Fibroblast of lung (primary cell): Measurements from ENCODE around the gene TANC1. TPM values are rescaled to one million over a fixed set of nuclear protein-coding genes. Genes with fewer than 3 reads are reported as not detected.

Source experiments
- DNase-seq, 2 donors: peaks; one replicate each; pipeline versions ENCODE4 v3.0.0 to v3.0.0-alpha.2; 2010; ENCODE audit warnings: low read depth in 2 of 2
- H2AFZ ChIP-seq: 2 replicates; pipeline ENCODE4 v1.5.1; 2012; ENCODE audit warnings: low read length, control low read depth, inconsistent platforms
- H3K27ac ChIP-seq: 2 replicates; pipeline ENCODE4 v1.5.1; 2011; ENCODE audit warnings: low read length, control low read depth; ENCODE audit not compliant: insufficient read depth
- H3K27me3 ChIP-seq: 2 replicates; pipeline ENCODE4 v1.5.1; 2011; ENCODE audit warnings: mild to moderate bottlenecking, low read length; ENCODE audit not compliant: control insufficient read depth, insufficient read depth
- H3K36me3 ChIP-seq: 2 replicates; pipeline ENCODE4 v1.5.1; 2011; ENCODE audit warnings: low read length; ENCODE audit not compliant: control insufficient read depth, insufficient read depth
- H3K4me1 ChIP-seq: 2 replicates; pipeline ENCODE4 v1.5.1; 2011; ENCODE audit warnings: low read length; ENCODE audit not compliant: control insufficient read depth, insufficient read depth; ENCODE audit errors: extremely low read depth
- H3K4me2 ChIP-seq: 2 replicates; pipeline ENCODE4 v1.5.1; 2011; ENCODE audit warnings: low read length, control low read depth; ENCODE audit not compliant: insufficient read depth; ENCODE audit errors: extremely low read depth
- H3K4me3 ChIP-seq, 4 experiments: fragments of 200-600 bp in 1 of 4; sonication (generic) in 1 of 4; replicated peaks in 1 of 4; 2 replicates each; pipeline ENCODE4 v1.5.1; 2011 to 2016; ENCODE audit warnings: low read length in 4 of 4, low read depth in 3 of 4, mild to moderate bottlenecking in 3 of 4, control low read depth in 2 of 4, inconsistent platforms in 1 of 4, mixed read lengths in 1 of 4; ENCODE audit not compliant: insufficient read depth in 1 of 4; ENCODE audit errors: control extremely low read depth in 1 of 4
- H3K79me2 ChIP-seq: 2 replicates; pipeline ENCODE4 v1.5.1; 2012; ENCODE audit warnings: mild to moderate bottlenecking, low read length, inconsistent platforms; ENCODE audit not compliant: control insufficient read depth, insufficient read depth
- H3K9ac ChIP-seq: 2 replicates; pipeline ENCODE4 v1.5.1; 2011; ENCODE audit warnings: mild to moderate bottlenecking, low read length, control low read depth; ENCODE audit not compliant: insufficient read depth
- H3K9me3 ChIP-seq: 2 replicates; pipeline ENCODE4 v1.5.1; 2012; ENCODE audit warnings: low read depth, low read length; ENCODE audit not compliant: control insufficient read depth, insufficient read depth
- H4K20me1 ChIP-seq: 2 replicates; pipeline ENCODE4 v1.5.1; 2011; ENCODE audit warnings: low read length; ENCODE audit not compliant: control insufficient read depth, insufficient read depth; ENCODE audit errors: extremely low read depth
- CTCF ChIP-seq, 2 donors: IDR thresholded peaks in 1 of 2; conservative IDR thresholded peaks in 1 of 2; 1 replicate in 1 of 2; 2 replicates in 1 of 2; pipeline ENCODE4 v1.5.1; 2011 to 2012; ENCODE audit warnings: low read length in 2 of 2, control low read depth in 1 of 2, inconsistent platforms in 1 of 2, low read depth in 1 of 2, mild to moderate bottlenecking in 1 of 2
- EZH2 ChIP-seq: IDR thresholded peaks from 2 replicates; pipeline ENCODE4 v1.5.1; 2012; ENCODE audit warnings: low read length, control low read depth, mild to moderate bottlenecking; ENCODE audit errors: missing control alignments
- polyA plus RNA-seq, 2 donors: library from polyadenylated mRNA; depleted of rRNA in 1 of 2; stranded (reverse) in 1 of 2; unstranded in 1 of 2; fragments of >200 nt; gene quantifications; 2 replicates each; pipeline ENCODE4 v1.2.1, GENCODE V29; 2011 to 2012; ENCODE audit warnings: missing spikeins in 1 of 2
- total RNA-seq: library from RNA; depleted of rRNA; stranded (reverse); fragments of >200 nt; gene quantifications from 2 replicates; pipeline ENCODE4 v1.2.1, GENCODE V29; 2014

Gene TANC1
- total and polyA plus RNA-seq, 2 donors (not counting 1 experiment from before 2014, with no cell fraction given), result 32.7 to 41.9 TPM

- Histone ChIP-seq H3K36me3 (peaks cover 15% of the 10 kb centered on the region), H3K27ac (no peak overlapping the region), H2AFZ (no peak overlapping the region), H3K79me2 (no peaks in the 10 kb centered on the region), H3K9ac (no peak overlapping the region), H3K4me2 (no peak overlapping the region), H3K9me3 (no peaks in the 10 kb centered on the region), H3K4me3 (no peak overlapping the region), H3K4me1 (no peaks in the 10 kb centered on the region), H3K27me3 (no peaks in the 10 kb centered on the region), H4K20me1 (no peaks in the 10 kb centered on the region)
- no peak for DNase-seq
- TF ChIP-seq CTCF (conservative IDR thresholded peaks at IDR 0.05 in 1 of 2, IDR thresholded peaks at IDR 0.05 in 1 of 2; ENCODE audit: low read depth in 1 of 2, low read length in 2 of 2) (no peak), EZH2 (no peak)
These were observed 225.8 kb downstream of the TANC1 start for GRCh38 chr2:159194241-159194640.

- Histone ChIP-seq H3K9ac (no peak overlapping the region), H3K9me3 (no peaks in the 10 kb centered on the region), H3K27me3 (no peaks in the 10 kb centered on the region), H3K36me3 (peaks cover 17% of the 10 kb centered on the region), H3K4me1 (no peaks in the 10 kb centered on the region), H2AFZ (no peak overlapping the region), H3K4me3 (no peak overlapping the region), H3K4me2 (no peak overlapping the region), H3K79me2 (no peaks in the 10 kb centered on the region), H4K20me1 (no peaks in the 10 kb centered on the region), H3K27ac (no peak overlapping the region)
- DNase-seq, result no peak
- TF ChIP-seq EZH2, result no peak
- no peak for TF ChIP-seq CTCF (conservative IDR thresholded peaks at IDR 0.05 in 1 of 2, IDR thresholded peaks at IDR 0.05 in 1 of 2; ENCODE audit: low read depth in 1 of 2, low read length in 2 of 2)
These were observed 227.3 kb downstream of the TANC1 start for GRCh38 chr2:159195697-159196096.

- Histone ChIP-seq H3K4me2 (no peak overlapping the region), H3K27ac (no peak overlapping the region), H2AFZ (no peak overlapping the region), H3K9ac (no peak overlapping the region), H4K20me1 (no peaks in the 10 kb centered on the region), H3K4me3 (no peak overlapping the region), H3K36me3 (peaks cover 17% of the 10 kb centered on the region), H3K27me3 (no peaks in the 10 kb centered on the region), H3K9me3 (no peaks in the 10 kb centered on the region), H3K4me1 (peaks cover 4% of the 10 kb centered on the region), H3K79me2 (no peaks in the 10 kb centered on the region)
- TF ChIP-seq CTCF (conservative IDR thresholded peaks at IDR 0.05 in 1 of 2, IDR thresholded peaks at IDR 0.05 in 1 of 2; ENCODE audit: low read depth in 1 of 2, low read length in 2 of 2) (no peak), EZH2 (no peak)
- no peak for DNase-seq
These were observed 228.0 kb downstream of the TANC1 start for GRCh38 chr2:159196393-159196925.
